HG03196 (cell line): Measurements from ENCODE around the gene SLFN5.
"Not testable (repeated sequence)": the region's sequence is repeated elsewhere in the genome, so short reads cannot be mapped to it uniquely, and the experiment has no call there.

Experiments used
- ATAC-seq: cut with Tn5 transposase; IDR thresholded peaks from one replicate; pipeline ENCODE4 v1.9.1; 2021; ENCODE audit not compliant: unreplicated experiment

The SLFN5 gene

DNA sequence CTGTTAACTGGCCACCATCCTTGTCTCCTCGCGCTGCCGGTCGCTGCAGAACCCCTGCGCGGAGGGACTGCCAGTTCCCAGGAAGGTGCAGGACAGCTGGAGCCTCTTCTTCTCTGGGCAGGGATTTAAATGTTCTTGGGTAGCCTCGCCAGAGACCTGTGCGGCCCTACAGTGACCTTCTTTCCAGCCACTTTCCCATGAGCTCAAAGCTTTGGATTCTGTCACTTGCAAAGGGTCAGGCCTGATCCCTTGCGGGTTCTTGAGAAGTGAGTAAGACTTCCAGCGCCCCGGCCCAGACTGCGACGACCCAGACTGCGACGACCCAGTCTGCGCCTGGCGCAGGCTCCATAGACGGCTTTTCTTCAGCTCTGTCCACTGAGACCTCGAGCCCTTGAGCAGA is 1.4 kb upstream of the SLFN5 start:
- ATAC-seq = no peak

DNA sequence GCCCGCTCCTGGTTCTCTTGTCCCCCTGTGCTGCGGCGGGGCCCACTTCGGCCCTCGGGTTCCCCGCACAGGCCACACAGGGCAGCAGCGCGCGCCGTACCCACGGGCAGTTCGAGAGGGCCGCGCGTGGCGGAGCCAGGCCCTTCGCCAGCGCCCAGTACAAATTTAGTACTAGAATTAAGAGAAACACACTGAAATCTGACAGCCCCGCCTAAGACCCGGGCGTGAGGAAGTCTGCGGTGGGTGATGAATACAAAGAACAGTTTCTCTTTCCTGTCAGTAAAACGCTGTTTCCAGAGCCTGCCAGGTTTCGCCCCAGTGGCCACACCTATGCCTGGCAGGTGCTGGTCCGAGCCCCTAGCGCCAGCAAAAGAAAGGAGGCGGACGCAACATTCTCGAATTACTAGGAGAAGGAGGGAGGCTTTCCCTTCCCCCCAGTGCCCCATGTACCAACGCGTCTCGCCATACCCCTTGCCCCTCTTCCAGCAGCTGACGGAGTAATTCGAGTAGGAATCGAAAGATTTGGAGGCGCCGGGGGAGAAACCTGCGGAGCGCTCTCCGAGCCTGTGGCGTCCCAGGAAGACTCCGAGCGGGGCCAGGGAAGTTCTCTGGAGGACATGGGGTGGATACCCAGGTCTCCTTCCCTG is 591 bp upstream of the SLFN5 start:
- ATAC-seq = peak; percentile 36

DNA sequence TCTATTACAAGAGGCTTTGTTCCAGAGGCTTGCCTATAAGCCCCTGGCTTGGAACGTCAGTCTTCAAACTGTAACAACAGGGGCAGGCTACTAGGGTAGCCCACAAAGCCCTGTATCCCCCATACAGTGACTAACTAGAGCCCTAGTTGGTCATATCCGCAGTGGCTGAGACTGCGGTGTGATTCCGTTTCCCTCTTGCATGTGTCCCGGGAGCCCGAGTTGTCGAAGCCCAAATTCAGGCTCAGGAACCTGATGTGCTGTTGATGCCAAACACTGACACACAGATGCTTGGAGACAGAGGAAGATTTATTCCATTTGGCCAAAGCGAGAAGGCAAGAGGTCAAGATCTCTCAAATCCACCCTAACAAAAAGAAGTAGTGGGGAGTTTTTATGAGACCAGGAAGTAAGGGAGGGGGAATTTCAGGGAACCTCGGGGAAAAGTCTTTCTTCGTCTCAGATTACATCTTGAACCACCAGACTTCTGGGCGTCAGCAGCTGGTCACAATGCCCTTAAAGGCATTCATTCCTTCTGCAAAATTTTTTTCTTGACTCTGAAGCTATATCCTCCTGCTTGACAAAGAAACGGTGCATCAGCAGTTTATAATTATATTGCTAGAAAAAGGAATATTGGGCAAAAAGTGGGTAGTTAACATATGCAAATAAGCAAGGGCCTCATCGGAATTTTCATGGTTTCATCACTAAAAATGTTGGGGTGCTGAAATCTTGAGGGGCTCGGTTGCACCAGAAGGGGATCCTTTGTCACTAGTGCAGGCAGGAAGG is 879 bp downstream of the SLFN5 start:
- peak; percentile 11 for ATAC-seq

DNA sequence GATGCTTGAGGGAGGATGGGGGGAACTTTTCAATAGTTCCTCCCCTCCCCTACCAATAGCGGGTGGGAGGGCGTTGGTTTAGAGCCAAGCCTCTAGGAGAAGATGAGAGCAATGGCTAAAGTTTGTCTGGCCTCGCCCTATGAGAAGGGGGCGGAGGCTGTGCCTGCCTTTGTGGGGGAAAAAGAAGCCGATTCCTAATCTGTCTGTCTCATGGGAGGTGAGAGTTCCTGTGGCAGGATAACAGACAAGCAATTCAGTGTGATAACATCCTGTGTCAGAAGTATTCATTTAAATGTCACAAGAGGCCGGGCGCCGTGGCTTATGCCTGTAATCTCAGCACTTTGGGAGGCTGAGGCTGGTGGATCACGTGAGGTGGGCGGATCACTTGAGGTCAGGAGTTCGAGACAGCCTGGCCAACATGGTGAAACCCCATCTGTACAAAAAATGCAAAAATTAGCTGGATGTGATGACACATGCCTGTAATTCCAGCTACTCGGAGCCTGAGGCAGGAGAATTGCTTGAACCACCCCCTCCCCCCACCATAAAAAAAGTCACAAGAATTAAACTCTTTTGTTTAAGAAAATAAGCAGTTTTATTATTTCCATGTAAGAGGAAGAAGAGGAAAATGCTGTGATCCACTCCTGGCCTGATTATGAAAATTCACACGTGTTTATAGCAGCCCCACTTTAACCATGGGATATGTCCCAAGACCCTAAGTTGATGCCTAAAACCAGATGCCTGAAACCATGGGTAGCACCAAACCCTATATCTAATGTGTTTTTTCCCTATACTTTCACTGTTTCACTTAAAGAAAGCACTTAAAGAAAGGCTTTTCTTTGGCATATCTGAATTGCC is 1.7 kb downstream of the SLFN5 start:
- peak; percentile 60 for ATAC-seq

DNA sequence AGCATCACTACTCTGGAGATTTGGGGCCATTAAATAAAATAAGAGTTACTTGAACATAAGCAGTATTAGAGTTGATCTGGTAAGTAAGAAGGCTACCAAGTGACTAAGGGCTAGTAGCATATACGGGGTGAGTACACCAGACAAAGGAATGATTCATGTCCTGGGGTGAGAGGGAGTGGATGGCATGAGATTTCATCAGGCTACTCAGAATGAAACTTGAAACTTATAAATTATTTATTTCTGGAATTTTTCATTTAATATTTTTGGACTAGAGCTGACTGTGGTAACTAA is 2.3 kb downstream of the SLFN5 start:
- ATAC-seq = no peak

DNA sequence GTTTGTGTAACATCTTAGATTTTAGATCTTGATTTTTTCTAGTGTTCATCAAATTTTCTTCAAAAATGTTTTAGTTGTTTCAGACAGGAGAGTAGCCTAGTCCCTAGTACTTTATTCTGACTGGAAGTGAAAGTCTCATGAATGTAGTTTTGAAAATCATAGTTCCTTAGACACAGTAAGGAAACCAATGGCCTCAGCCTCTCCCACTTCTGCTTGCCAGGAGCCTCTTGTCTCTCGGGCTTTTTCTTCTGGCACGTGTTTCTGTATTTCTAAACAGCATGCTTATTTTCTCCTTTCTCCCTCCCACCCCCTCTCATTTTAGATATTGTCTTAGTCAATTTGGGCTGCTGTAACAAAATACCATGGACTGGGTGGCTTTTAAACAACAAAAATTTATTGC is 9.8 kb downstream of the SLFN5 start:
- no peak for ATAC-seq

DNA sequence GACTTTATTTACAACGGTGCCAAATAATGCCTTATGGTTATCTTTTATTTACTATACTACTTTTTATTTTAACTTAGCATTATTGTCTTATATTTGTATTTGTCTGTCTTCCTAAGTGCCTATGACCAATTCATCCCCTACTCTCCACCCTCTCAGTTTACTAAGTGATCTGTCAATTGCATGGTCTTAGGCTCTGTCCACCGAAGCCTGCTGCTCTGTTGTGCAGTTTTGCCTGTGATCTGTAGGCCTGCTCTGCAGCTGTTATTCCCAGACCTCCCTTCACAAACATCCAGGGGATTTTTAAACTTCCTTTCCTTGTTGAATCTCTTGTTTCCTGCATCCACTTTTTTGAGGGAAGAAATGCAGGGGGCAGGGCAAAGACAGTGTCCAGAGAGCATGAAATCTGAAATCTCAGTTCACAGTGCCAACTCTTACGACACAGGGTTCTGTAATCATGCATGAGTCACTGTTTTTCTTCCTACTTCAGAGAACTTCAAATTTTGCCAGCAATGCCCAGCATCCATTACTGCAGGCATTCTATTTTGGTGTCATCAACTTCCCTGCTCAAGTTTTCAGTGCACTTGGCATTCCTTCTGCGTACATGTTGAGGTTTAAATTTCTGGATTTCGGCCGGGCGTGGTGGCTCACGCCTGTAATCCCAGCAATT is 11.4 kb downstream of the SLFN5 start:
- ATAC-seq = no peak

DNA sequence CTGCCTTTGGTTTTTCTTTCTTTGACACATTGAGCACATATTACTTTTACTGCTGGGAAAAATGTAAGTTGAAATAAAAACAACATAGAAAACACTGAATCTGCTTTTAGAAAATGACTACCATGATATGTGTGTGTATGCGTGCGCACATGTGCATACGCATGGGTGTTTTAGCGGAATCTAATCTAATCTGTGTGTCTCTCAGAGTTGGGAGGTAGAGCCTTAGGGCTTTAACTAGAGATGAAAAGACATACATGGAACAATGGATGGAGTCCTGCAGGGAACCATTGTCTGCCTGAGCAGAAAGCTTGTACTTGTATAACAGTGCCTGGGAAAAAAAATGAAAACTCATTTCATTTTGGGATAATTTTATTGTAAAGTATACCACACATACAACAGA is 12.4 kb downstream of the SLFN5 start:
- ATAC-seq = no peak

DNA sequence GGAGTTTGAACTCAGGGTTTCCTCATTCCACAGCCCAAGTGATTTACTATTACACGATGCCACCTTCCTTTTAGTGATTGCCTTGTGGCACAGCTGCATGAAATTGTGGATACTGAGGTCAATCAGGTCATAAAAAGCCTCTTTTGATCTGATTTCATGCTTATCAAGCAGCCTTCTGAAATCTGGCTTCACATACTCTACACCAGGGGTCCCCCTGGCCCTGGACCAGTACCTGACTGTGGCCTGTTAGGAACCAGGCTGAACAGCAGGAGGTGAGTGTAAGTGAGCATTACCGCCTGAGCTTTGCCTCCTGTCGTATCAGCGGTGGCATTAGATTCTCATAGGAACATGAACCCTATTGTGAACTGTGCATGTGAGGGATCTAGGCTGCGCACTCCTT is 13.8 kb downstream of the SLFN5 start:
- ATAC-seq = no peak

DNA sequence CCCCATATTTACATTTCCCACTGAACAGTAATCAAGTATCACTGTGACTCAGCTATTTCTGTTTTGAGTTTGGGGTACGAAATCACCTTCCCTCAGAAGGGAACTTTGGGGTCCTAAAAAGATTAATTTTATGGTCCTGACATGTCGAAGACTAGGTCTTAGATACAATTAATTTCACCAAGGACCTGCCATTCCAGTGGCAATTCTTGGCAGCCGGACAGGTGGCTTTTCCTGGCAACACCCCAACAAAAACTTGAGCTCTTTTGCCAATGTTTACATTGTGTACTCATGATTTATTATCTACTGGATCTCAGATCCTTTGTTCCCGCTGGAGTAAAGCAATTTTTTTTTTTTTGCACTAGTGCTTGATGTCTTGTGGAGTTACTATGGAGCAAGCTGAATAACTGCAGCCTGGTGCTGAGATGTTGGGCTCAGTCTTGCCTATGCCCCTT is 14.4 kb downstream of the SLFN5 start:
- ATAC-seq = no peak

DNA sequence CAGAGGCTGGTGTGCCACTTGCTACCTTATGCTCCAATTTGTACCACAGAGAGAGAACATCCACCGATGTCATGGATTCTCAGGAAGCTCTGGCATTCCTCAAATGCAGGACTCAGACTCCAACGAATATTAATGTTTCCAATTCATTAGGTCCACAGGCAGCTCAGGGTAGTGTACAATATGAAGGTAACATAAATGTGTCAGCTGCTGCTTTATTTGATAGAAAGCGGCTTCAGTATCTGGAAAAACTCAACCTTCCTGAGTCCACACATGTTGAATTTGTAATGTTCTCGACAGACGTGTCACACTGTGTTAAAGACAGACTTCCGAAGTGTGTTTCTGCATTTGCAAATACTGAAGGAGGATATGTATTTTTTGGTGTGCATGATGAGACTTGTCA is 16.1 kb downstream of the SLFN5 start:
- ATAC-seq = no peak

DNA sequence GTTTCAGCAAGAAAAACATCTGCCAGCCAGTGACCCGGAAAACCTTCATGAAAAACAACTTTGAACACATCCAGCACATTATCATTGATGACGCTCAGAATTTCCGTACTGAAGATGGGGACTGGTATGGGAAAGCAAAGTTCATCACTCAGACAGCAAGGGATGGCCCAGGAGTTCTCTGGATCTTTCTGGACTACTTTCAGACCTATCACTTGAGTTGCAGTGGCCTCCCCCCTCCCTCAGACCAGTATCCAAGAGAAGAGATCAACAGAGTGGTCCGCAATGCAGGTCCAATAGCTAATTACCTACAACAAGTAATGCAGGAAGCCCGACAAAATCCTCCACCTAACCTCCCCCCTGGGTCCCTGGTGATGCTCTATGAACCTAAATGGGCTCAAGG is 22.2 kb downstream of the SLFN5 start:
- no peak for ATAC-seq

DNA sequence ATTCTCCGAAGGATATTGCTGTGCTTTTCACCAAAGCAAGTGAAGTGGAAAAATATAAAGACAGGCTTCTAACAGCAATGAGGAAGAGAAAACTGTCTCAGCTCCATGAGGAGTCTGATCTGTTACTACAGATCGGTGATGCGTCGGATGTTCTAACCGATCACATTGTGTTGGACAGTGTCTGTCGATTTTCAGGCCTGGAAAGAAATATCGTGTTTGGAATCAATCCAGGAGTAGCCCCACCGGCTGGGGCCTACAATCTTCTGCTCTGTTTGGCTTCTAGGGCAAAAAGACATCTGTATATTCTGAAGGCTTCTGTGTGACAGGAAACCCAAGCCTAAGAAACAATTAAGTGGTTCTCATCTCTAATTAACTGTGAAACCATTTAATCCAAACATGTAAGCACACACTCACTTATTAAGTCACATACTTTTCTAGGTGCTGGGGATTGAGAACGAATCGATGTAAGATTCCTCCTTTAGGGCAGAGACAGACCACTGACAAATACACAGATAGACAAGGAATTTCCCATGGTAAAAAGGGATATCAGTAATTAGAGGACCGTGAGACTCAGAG is 22.8 kb downstream of the SLFN5 start:
- no peak for ATAC-seq

DNA sequence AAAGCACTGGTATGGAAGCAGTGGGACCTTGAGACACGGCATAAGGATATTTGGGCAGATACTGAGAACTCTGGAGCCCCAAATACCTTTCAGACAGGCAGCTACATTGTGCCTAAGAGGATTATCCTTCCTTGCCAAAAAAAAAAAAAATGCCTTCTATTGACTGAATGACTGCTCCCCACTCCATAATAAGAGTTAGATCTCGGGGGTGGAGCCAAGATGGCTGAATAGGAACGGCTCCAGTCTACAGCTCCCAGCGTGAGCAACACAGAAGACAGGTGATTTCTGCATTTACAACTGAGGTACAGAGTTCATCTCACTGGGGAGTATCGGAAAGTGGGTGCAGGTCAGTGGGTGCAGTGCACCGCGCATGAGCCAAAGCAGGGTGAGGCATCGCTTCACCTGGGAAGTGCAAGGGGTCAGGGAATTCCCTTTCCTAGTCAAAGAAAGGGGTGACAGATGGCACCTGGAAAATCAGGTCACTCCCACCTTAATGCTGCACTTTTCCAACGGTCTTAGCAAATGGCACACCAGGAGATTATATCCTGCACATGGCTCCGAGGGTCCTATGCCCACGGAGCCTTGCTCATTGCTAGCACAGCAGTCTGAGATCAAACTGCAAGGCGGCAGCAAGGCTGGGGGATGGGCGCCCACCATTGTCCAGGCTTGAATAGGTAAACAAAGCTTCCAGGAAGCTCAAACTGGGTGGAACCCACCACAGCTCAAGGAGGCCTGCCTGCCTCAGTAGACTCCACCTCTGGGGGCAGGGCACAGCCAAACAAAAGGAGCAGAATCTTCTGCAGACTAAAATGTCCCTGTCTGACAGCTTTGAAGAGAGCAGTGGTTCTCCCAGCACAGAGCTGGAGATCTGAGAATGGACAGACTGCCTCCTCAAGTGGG is 31.5 kb downstream of the SLFN5 start:
- ATAC-seq = not testable (repeated sequence)

DNA sequence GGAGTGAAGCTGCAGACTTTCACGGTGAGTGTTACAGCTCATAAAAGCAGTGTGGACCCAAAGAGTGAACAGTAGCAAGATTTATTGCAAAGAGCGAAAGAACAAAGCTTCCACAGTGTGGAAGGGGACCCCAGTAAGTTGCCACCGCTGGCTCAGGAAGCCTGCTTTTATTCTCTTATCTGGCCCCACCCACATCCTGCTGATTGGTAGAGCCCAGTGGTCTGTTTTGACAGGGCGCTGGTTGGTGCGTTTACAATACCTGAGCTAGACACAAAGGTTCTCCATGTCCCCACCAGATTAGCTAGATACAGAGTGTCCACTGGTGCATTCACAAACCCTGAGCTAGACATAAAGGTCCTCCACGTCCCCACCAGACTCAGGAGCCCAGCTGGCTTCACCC is 35.6 kb downstream of the SLFN5 start:
- ATAC-seq = not testable (repeated sequence)

DNA sequence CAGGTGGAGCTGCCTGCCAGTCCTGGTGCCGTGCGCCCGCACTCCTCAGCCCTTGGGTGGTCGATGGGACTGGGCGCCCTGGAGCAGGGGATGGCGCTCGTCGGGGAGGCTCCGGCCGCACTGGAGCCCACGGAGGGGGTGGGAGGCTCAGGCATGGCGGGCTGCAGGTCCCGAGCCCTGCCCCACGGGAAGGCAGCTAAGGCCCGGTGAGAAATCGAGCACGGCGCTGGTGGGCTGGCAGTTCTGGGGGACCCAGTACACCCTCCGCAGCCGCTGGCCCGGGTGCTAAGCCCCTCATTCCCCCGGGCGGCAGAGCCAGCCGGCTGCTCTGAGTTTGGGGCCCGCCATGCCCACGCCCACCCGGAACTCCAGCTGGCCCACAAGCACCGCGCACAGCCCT is 36.0 kb downstream of the SLFN5 start:
- ATAC-seq = not testable (repeated sequence)

DNA sequence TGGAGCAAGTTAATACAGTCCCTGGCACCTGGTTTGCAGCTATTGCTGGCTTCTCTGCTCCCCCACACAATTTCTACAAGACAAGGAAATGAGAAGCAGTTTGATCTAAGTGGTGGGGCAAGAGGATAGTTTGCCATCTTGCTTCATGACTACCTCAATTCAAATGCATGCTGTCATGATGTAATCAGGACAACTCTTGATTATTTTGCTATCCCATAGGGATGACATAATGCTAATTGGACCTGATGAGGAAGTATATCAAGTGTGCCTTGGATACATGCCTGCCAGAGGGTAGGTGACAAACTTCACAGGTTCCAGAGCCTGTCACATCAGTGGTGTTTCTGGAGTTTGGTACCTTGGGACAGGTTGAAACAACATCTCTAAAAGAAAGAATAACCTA is 40.9 kb downstream of the SLFN5 start:
- no peak for ATAC-seq

DNA sequence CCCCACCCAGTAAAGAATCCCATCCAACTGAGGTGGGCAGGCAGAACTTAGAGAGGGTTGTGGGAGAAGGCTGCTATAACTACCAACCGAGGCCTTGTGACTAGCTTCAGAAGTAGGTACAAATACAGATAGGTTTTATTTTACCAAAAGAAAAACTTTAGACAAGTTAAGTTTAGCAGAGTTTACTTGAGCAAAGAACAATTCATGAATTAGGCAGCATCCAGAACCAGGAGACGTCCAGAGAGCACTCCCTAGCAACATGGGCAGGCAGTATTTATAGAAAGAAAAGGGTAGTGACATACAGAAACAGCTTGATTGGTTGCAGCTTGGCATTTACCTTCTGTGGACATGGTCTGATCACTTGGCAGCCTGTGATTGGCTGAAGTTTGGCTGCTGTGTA is 42.1 kb downstream of the SLFN5 start:
- ATAC-seq = no peak

DNA sequence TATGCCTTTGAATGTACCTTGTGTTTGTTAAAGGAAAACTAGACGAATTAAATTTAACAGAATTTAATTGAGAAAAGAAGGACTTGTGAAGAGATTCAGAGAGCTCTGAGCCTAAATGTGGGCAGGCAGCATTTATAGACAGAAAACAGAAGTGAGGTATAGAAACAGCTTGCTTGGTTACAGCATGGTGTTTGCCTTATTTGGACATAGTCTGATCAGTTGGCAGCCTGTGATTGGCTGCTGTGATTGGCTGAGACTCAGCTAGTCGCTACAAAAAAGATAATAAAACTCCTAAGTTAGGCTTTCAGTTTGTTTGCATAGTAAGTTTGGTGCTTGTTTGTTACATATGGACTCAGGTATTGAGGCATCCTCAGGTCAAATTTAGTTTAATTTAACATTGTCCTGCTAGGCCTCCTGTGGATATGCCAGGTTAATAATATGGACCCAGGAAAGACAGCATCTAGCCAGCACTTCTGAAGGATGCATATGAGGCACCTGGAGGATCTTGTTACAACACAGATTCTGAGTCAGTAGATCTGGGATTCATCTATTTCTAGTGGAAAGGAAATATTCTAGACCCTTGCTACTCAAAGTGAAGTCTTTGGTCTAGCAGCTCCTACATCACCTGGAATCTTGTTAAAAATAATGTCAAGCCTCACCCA is 43.4 kb downstream of the SLFN5 start:
- ATAC-seq = no peak
